Measurements from ENCODE around the gene ZBTB8B.

Gene ZBTB8B

GRCh38 chr1:32509939-32510338, 45.1 kb downstream of the ZBTB8B start:
- no peak overlapping the region for H3K4me3 ChIP-seq (ENCODE audit: low read length)
- no peak for TF ChIP-seq ZNF274 (IDR thresholded peaks at IDR 0.05; ENCODE audit: low read depth, low read length)

Data from GM08714 (cell line).